Gastroesophageal sphincter (tissue), 3 donors: ENCODE data around the gene A3GALT2.

Experiments
- EP300 ChIP-seq: sonication (generic); formaldehyde crosslinking; IDR thresholded peaks from one replicate; pipeline ENCODE4 v1.6.1; 2017; ENCODE audit warnings: antibody characterized with exemption, mild to moderate bottlenecking
- POLR2AphosphoS5 ChIP-seq: sonication (generic); formaldehyde crosslinking; IDR thresholded peaks from one replicate; pipeline ENCODE4 v1.6.1; 2017; ENCODE audit warnings: antibody characterized with exemption
- TF ChIP-seq, protein P1 (sequence below), 4 experiments: fragments of 200-600 bp in 2 of 4; fragments of 450-650 bp in 2 of 4; sonication (generic) in 1 of 4; IDR thresholded peaks; one replicate each; pipeline ENCODE4 v1.5.1; 2017 to 2019; ENCODE audit warnings: antibody characterized with exemption in 4 of 4, mild to moderate bottlenecking in 2 of 4, moderate library complexity in 2 of 4

DNA sequence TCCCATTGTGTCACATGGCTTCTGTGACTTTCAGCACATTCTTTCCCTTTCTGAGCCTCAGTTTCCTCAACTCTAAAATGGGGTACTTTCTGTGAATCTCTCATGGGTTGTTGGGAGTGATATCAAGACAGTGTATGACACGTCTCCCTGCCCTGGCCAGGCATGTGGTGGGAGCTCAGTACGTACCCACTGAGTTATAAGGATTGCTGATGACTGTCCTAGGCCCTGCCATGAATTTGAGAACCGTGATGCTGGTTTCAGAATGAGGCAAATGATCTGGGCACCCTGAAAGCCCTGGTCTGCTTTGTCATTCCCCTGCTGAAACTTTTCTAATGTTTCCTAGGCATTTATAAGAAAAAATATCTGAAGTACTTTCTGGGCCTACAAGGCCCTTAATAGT is 61.0 kb downstream of the A3GALT2 start:
- TF ChIP-seq, protein P1, sequence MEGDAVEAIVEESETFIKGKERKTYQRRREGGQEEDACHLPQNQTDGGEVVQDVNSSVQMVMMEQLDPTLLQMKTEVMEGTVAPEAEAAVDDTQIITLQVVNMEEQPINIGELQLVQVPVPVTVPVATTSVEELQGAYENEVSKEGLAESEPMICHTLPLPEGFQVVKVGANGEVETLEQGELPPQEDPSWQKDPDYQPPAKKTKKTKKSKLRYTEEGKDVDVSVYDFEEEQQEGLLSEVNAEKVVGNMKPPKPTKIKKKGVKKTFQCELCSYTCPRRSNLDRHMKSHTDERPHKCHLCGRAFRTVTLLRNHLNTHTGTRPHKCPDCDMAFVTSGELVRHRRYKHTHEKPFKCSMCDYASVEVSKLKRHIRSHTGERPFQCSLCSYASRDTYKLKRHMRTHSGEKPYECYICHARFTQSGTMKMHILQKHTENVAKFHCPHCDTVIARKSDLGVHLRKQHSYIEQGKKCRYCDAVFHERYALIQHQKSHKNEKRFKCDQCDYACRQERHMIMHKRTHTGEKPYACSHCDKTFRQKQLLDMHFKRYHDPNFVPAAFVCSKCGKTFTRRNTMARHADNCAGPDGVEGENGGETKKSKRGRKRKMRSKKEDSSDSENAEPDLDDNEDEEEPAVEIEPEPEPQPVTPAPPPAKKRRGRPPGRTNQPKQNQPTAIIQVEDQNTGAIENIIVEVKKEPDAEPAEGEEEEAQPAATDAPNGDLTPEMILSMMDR (IDR thresholded peaks at IDR 0.05), result no peak
- TF ChIP-seq POLR2AphosphoS5 (no peak), EP300 (no peak)
